ENCODE measurements around the gene BAX.

GRCh38 chr19:49009828-49010227 is 55.2 kb downstream of the BAX start:
- TF ChIP-seq POLR2A (IDR thresholded peaks at IDR 0.05), result no peak
- TF ChIP-seq, protein P1, sequence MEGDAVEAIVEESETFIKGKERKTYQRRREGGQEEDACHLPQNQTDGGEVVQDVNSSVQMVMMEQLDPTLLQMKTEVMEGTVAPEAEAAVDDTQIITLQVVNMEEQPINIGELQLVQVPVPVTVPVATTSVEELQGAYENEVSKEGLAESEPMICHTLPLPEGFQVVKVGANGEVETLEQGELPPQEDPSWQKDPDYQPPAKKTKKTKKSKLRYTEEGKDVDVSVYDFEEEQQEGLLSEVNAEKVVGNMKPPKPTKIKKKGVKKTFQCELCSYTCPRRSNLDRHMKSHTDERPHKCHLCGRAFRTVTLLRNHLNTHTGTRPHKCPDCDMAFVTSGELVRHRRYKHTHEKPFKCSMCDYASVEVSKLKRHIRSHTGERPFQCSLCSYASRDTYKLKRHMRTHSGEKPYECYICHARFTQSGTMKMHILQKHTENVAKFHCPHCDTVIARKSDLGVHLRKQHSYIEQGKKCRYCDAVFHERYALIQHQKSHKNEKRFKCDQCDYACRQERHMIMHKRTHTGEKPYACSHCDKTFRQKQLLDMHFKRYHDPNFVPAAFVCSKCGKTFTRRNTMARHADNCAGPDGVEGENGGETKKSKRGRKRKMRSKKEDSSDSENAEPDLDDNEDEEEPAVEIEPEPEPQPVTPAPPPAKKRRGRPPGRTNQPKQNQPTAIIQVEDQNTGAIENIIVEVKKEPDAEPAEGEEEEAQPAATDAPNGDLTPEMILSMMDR (IDR thresholded peaks at IDR 0.05), result no peak
- no peak for TF ChIP-seq EP300 (IDR thresholded peaks at IDR 0.05)

Data from tibial nerve (tissue), 4 donors.